Measurements from ENCODE around the gene GPR83.
"Not testable (repeated sequence)": the region's sequence is repeated elsewhere in the genome, so short reads cannot be mapped to it uniquely, and the experiment has no call there.

GPR83 gene

DNA sequence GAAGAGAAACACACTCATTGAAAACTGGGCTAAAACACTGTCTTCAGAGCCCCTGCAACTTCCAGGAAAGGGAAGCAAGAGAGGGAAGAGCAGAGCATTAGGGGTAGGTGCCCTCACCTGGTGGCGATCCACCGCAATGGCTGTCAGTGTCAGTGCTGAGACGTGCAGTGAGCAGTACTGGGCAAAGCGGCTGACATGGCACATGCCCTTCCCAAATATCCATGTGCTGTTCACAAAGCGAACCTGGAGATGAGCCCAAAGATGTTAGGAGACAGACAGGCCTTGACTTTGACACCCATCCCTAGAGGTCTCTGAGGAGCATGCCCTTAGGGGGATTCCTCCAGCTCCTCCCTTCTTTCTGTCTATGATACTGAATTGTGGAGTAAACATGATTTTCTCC lies 4.9 kb downstream of the GPR83 start:
- no peaks in the 10 kb centered on the region for H3K4me1 ChIP-seq (ENCODE audit: insufficient read depth, low read length, poor library complexity, severe bottlenecking)
- H3K9ac ChIP-seq (ENCODE audit: low read depth, low read length, poor library complexity, severe bottlenecking): no peak overlapping the region
- no peak overlapping the region for H3K4me3 ChIP-seq (ENCODE audit: low read length, poor library complexity, severe bottlenecking)
- no peaks in the 10 kb centered on the region for H3K9me3 ChIP-seq (ENCODE audit: insufficient read depth, low read depth, low read length)
- no peak overlapping the region for H3K4me2 ChIP-seq (ENCODE audit: low read depth, low read length, poor library complexity, severe bottlenecking)
- no peaks in the 10 kb centered on the region for H3K27me3 ChIP-seq (ENCODE audit: insufficient read depth, low read length, poor library complexity, severe bottlenecking)
- TF ChIP-seq, protein P1, sequence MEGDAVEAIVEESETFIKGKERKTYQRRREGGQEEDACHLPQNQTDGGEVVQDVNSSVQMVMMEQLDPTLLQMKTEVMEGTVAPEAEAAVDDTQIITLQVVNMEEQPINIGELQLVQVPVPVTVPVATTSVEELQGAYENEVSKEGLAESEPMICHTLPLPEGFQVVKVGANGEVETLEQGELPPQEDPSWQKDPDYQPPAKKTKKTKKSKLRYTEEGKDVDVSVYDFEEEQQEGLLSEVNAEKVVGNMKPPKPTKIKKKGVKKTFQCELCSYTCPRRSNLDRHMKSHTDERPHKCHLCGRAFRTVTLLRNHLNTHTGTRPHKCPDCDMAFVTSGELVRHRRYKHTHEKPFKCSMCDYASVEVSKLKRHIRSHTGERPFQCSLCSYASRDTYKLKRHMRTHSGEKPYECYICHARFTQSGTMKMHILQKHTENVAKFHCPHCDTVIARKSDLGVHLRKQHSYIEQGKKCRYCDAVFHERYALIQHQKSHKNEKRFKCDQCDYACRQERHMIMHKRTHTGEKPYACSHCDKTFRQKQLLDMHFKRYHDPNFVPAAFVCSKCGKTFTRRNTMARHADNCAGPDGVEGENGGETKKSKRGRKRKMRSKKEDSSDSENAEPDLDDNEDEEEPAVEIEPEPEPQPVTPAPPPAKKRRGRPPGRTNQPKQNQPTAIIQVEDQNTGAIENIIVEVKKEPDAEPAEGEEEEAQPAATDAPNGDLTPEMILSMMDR (conservative IDR thresholded peaks at IDR 0.05; ENCODE audit: low read length): no peak
- TF ChIP-seq EZH2phosphoT487 (IDR thresholded peaks at IDR 0.05; ENCODE audit: borderline replicate concordance): no peak
- H4K20me1 ChIP-seq (ENCODE audit: insufficient read depth, low read length, poor library complexity, severe bottlenecking): no peaks in the 10 kb centered on the region
- H3K79me2 ChIP-seq (ENCODE audit: insufficient read depth, low read length): no peaks in the 10 kb centered on the region
- H3K9me2 ChIP-seq (replicated peaks; ENCODE audit: low read depth, low read length): no peaks in the 10 kb centered on the region
- no peaks in the 10 kb centered on the region for H3K36me3 ChIP-seq (ENCODE audit: insufficient read depth, low read length)
- no peaks in the 10 kb centered on the region for H3F3A ChIP-seq (ENCODE audit: low read depth)
- H2AFZ ChIP-seq (ENCODE audit: low read length): no peak overlapping the region

DNA sequence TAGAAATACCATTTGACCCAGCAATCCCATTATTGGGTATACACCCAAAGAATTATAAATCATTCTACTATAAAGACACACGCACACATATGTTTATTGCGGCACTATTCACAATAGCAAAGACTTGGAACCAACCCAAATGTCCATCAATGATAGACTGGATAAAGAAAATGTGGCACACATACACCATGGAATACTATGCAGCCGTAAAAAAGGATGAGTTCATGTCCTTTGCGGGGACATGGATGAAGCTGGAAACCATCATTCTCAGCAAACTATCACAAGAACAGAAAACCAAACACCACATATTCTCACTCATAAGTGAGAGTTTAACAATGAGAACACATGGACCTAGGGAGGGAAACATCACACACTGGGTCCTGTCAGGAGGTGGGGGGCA lies 9.3 kb downstream of the GPR83 start:
- H2AFZ ChIP-seq (ENCODE audit: low read length); H3K9me3 ChIP-seq (ENCODE audit: insufficient read depth, low read depth, low read length); H3K4me3 ChIP-seq (ENCODE audit: low read length, poor library complexity, severe bottlenecking); H3K9ac ChIP-seq (ENCODE audit: low read depth, low read length, poor library complexity, severe bottlenecking); H4K20me1 ChIP-seq (ENCODE audit: insufficient read depth, low read length, poor library complexity, severe bottlenecking); H3K9me2 ChIP-seq (replicated peaks; ENCODE audit: low read depth, low read length); H3K27me3 ChIP-seq (ENCODE audit: insufficient read depth, low read length, poor library complexity, severe bottlenecking); H3F3A ChIP-seq (ENCODE audit: low read depth); H3K4me1 ChIP-seq (ENCODE audit: insufficient read depth, low read length, poor library complexity, severe bottlenecking); H3K4me2 ChIP-seq (ENCODE audit: low read depth, low read length, poor library complexity, severe bottlenecking); H3K36me3 ChIP-seq (ENCODE audit: insufficient read depth, low read length); H3K79me2 ChIP-seq (ENCODE audit: insufficient read depth, low read length): not testable (repeated sequence)

DNA sequence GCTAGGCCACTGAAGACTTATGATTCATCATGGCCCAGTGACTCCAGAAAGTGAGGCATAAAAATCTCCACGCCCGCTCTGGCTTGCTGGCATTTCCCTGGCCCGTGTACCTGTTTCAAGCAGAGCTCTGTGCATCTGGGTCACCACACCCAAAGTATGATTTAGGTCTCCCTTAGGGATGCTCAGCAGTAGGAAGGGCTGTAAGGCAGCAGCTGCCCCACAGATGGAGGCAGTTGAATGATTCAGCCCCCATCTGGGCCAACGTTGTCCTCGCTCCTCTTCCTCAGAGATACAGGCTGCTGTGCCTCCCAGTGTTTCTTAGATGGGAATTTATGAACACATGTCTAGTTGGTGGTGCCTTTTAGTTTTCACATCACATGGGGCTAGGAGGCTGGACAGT lies 21.6 kb downstream of the GPR83 start:
- Histone ChIP-seq H3K4me2 (ENCODE audit: low read depth, low read length, poor library complexity, severe bottlenecking) (no peak overlapping the region), H3K9me3 (ENCODE audit: insufficient read depth, low read depth, low read length) (no peaks in the 10 kb centered on the region), H3K9ac (ENCODE audit: low read depth, low read length, poor library complexity, severe bottlenecking) (no peak overlapping the region), H3K36me3 (ENCODE audit: insufficient read depth, low read length) (no peaks in the 10 kb centered on the region), H3K9me2 (replicated peaks; ENCODE audit: low read depth, low read length) (no peaks in the 10 kb centered on the region), H3F3A (ENCODE audit: low read depth) (no peaks in the 10 kb centered on the region), H4K20me1 (ENCODE audit: insufficient read depth, low read length, poor library complexity, severe bottlenecking) (no peaks in the 10 kb centered on the region), H3K27me3 (ENCODE audit: insufficient read depth, low read length, poor library complexity, severe bottlenecking) (no peaks in the 10 kb centered on the region), H3K79me2 (ENCODE audit: insufficient read depth, low read length) (no peaks in the 10 kb centered on the region), H3K4me1 (ENCODE audit: insufficient read depth, low read length, poor library complexity, severe bottlenecking) (no peaks in the 10 kb centered on the region), H2AFZ (ENCODE audit: low read length) (no peak overlapping the region), H3K4me3 (ENCODE audit: low read length, poor library complexity, severe bottlenecking) (no peak overlapping the region)
- TF ChIP-seq EZH2phosphoT487 (IDR thresholded peaks at IDR 0.05; ENCODE audit: borderline replicate concordance): no peak
- TF ChIP-seq, protein P1 (conservative IDR thresholded peaks at IDR 0.05; ENCODE audit: low read length): no peak

DNA sequence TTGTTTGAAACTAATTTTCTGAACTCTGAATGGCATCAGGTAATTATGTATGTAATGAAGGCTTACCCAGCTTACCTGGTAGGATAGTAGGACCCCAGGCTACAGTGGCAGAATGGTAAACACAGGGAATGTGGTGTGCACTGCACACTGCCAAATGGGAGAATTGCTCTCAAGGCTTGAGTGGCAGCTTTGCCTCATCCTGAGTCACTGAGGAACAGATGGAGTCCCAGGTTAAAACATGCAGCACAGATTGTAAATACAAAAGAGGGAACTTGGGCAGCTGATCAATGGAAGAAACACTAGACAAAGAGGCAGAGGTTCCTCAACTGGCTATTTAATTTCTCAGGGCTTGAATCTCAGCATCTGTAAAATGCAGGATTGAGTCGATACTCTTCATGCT lies 24.4 kb downstream of the GPR83 start:
- Histone ChIP-seq H3K79me2 (ENCODE audit: insufficient read depth, low read length) (no peaks in the 10 kb centered on the region), H4K20me1 (ENCODE audit: insufficient read depth, low read length, poor library complexity, severe bottlenecking) (no peaks in the 10 kb centered on the region), H3K4me1 (ENCODE audit: insufficient read depth, low read length, poor library complexity, severe bottlenecking) (no peaks in the 10 kb centered on the region), H3K9me2 (replicated peaks; ENCODE audit: low read depth, low read length) (no peaks in the 10 kb centered on the region), H3K4me3 (ENCODE audit: low read length, poor library complexity, severe bottlenecking) (no peak overlapping the region), H3K27me3 (ENCODE audit: insufficient read depth, low read length, poor library complexity, severe bottlenecking) (no peaks in the 10 kb centered on the region), H3K9ac (ENCODE audit: low read depth, low read length, poor library complexity, severe bottlenecking) (no peak overlapping the region), H3K4me2 (ENCODE audit: low read depth, low read length, poor library complexity, severe bottlenecking) (no peak overlapping the region), H3K36me3 (ENCODE audit: insufficient read depth, low read length) (no peaks in the 10 kb centered on the region), H2AFZ (ENCODE audit: low read length) (no peak overlapping the region), H3F3A (ENCODE audit: low read depth) (no peaks in the 10 kb centered on the region), H3K9me3 (ENCODE audit: insufficient read depth, low read depth, low read length) (no peaks in the 10 kb centered on the region)
- no peak for TF ChIP-seq EZH2phosphoT487 (IDR thresholded peaks at IDR 0.05; ENCODE audit: borderline replicate concordance)
- TF ChIP-seq, protein P1 (conservative IDR thresholded peaks at IDR 0.05; ENCODE audit: low read length): no peak

DNA sequence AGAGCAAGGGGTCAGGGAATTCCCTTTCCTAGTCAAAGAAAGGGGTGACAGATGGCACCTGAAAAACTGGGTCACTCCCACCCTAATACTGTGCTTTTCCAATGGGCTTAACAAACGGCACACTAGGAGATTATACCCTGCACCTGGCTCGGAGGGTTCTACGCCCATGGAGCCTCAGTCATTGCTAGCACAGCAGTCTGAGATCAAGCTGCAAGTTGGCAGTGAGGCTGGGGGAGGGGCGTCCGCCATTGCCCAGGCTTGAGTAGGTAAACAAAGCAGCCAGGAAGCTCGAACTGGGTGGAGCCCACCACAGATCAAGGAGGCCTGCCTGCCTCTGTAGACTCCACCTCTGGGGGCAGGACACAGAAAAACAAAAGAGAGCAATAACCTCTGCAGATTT lies 30.6 kb downstream of the GPR83 start:
- not testable (repeated sequence) for H3K4me3 ChIP-seq (ENCODE audit: low read length, poor library complexity, severe bottlenecking); H3K9ac ChIP-seq (ENCODE audit: low read depth, low read length, poor library complexity, severe bottlenecking); H3K79me2 ChIP-seq (ENCODE audit: insufficient read depth, low read length); H3F3A ChIP-seq (ENCODE audit: low read depth); H4K20me1 ChIP-seq (ENCODE audit: insufficient read depth, low read length, poor library complexity, severe bottlenecking); H3K9me3 ChIP-seq (ENCODE audit: insufficient read depth, low read depth, low read length); H3K4me1 ChIP-seq (ENCODE audit: insufficient read depth, low read length, poor library complexity, severe bottlenecking); H3K36me3 ChIP-seq (ENCODE audit: insufficient read depth, low read length); H2AFZ ChIP-seq (ENCODE audit: low read length); H3K27me3 ChIP-seq (ENCODE audit: insufficient read depth, low read length, poor library complexity, severe bottlenecking); H3K9me2 ChIP-seq (replicated peaks; ENCODE audit: low read depth, low read length); H3K4me2 ChIP-seq (ENCODE audit: low read depth, low read length, poor library complexity, severe bottlenecking)

Measured in Loucy (cell line).